Measurements from ENCODE around the gene SCYL2.

Gene SCYL2, protein sequence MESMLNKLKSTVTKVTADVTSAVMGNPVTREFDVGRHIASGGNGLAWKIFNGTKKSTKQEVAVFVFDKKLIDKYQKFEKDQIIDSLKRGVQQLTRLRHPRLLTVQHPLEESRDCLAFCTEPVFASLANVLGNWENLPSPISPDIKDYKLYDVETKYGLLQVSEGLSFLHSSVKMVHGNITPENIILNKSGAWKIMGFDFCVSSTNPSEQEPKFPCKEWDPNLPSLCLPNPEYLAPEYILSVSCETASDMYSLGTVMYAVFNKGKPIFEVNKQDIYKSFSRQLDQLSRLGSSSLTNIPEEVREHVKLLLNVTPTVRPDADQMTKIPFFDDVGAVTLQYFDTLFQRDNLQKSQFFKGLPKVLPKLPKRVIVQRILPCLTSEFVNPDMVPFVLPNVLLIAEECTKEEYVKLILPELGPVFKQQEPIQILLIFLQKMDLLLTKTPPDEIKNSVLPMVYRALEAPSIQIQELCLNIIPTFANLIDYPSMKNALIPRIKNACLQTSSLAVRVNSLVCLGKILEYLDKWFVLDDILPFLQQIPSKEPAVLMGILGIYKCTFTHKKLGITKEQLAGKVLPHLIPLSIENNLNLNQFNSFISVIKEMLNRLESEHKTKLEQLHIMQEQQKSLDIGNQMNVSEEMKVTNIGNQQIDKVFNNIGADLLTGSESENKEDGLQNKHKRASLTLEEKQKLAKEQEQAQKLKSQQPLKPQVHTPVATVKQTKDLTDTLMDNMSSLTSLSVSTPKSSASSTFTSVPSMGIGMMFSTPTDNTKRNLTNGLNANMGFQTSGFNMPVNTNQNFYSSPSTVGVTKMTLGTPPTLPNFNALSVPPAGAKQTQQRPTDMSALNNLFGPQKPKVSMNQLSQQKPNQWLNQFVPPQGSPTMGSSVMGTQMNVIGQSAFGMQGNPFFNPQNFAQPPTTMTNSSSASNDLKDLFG

DNA sequence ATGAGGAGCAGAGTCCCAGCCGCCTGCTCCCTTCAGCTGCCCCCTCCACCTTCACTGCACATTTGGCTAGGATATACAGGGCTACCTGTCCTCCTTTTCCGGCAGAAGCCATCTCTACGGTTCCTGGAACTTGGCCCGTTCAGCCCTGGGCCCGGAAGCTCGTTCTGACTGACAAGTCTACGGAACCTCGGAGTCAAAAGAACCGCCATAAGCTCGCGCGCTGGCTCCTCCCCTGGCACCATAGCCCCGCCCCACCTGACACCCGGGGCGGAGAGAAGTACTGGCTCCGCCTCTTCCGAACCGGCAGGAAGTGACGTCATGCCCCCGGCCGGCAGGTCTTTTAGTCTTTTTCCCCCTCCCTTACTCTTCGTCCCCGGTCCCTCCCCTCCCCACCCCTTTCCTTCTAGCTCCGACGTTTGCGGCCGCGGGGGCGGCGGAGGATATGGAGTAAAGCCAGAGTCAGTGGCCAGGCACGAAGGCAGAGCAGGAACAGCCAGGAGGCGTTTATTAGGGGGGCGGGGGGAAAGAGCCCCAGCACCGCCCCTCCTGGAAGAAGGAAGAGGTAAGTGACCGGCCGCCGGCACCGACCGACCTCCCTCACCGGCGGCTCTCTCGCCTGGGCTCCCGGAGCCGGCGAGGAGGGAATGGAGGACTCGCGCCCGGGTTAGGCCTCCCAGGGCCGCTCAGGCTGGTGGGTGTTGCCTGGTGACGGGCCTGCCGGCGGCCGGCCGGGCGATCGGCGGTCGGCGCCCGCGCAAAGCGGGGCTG is at the start of gene SCYL2, which contains the start of gene DEPDC4:
SCYL2 (plus strand) TSS at position 343 of the 768 bp plus-strand sequence. CDS start 15,794 bp downstream, outside the sequence.
DEPDC4 (minus strand) TSS at position 245 of the 768 bp plus-strand sequence; CDS start at position 242, 3 bp downstream.
- H3K4me1 ChIP-seq (ENCODE audit: control insufficient read depth, low read length) = peaks cover 19% of the 10 kb centered on the region

DNA sequence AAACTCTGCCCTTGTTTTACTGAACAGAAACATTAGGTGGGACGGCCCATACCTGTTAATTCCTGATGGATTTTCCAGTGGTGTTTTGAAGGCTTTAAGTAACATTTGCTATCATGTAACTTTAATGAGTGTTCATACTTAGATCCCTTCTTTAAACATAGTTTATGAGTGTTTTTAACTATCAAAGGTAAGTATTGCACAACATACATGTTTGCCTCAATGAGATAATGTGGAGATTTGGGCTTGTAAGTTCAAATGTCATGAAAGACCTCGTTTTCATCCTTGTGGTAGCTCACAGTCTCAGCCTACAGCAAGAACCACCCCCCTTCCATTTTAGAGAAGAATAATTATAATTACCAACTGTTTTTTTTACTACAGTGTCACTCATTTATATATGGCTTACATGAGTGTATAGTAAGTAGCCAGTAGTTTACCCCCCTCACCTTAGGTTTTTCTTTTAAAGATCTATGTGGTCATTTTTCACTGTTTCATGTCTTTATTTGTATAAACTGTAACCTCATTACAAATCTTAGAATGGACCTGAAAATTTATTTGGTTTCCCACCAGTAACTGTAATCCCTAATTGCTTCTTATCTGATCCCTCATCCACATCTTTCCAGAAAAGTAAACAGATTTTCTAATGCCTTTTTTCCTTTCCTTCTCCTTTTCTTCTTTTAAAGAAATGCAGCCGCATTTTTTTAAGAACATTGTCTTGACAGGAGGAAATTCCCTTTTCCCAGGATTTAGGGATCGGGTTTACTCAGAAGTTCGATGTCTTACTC is 47.5 kb upstream of the SCYL2 start:
- no peak overlapping the region for H3K4me3 ChIP-seq (ENCODE audit: low read length)
- no peaks in the 10 kb centered on the region for H3K9me2 ChIP-seq (replicated peaks; ENCODE audit: control insufficient read depth, low read length)
- no peaks in the 10 kb centered on the region for H3K27me3 ChIP-seq (ENCODE audit: control insufficient read depth, low read length)

More for the DNA sequence above, at the start of gene SCYL2, which contains the start of gene DEPDC4:
- TF ChIP-seq, protein P1, sequence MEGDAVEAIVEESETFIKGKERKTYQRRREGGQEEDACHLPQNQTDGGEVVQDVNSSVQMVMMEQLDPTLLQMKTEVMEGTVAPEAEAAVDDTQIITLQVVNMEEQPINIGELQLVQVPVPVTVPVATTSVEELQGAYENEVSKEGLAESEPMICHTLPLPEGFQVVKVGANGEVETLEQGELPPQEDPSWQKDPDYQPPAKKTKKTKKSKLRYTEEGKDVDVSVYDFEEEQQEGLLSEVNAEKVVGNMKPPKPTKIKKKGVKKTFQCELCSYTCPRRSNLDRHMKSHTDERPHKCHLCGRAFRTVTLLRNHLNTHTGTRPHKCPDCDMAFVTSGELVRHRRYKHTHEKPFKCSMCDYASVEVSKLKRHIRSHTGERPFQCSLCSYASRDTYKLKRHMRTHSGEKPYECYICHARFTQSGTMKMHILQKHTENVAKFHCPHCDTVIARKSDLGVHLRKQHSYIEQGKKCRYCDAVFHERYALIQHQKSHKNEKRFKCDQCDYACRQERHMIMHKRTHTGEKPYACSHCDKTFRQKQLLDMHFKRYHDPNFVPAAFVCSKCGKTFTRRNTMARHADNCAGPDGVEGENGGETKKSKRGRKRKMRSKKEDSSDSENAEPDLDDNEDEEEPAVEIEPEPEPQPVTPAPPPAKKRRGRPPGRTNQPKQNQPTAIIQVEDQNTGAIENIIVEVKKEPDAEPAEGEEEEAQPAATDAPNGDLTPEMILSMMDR (IDR thresholded peaks at IDR 0.05; ENCODE audit: low read depth, low read length, poor library complexity, severe bottlenecking) = no peak
- TF ChIP-seq EZH2phosphoT487 (IDR thresholded peaks at IDR 0.05; ENCODE audit: borderline replicate concordance, low read length) = no peak
- Histone ChIP-seq H3K9me3 (ENCODE audit: control insufficient read depth, insufficient read depth, low read length) (no peaks in the 10 kb centered on the region), H3K27ac (ENCODE audit: low read depth, low read length) (peak within 1 kb of the TSS; percentile 50), H3K4me3 (ENCODE audit: low read length) (peak within 1 kb of the TSS; percentile 82), H3F3A (ENCODE audit: control insufficient read depth, insufficient read depth) (no peaks in the 10 kb centered on the region), H3K36me3 (ENCODE audit: control insufficient read depth, low read length) (no peaks in the 10 kb centered on the region), H3K4me2 (ENCODE audit: low read length) (peak within 1 kb of the TSS; percentile 87), H3K79me2 (ENCODE audit: control insufficient read depth, low read length) (peaks cover 44% of the 10 kb centered on the region), H3K9me2 (replicated peaks; ENCODE audit: control insufficient read depth, low read length) (no peaks in the 10 kb centered on the region), H3K27me3 (ENCODE audit: control insufficient read depth, low read length) (no peaks in the 10 kb centered on the region), H4K20me1 (ENCODE audit: control insufficient read depth, insufficient read depth, low read depth, low read length) (no peaks in the 10 kb centered on the region)

More for the DNA sequence above, 47.5 kb upstream of the SCYL2 start:
- Histone ChIP-seq H3K27ac (ENCODE audit: low read depth, low read length) (no peak overlapping the region), H4K20me1 (ENCODE audit: control insufficient read depth, insufficient read depth, low read depth, low read length) (no peaks in the 10 kb centered on the region), H3K79me2 (ENCODE audit: control insufficient read depth, low read length) (no peaks in the 10 kb centered on the region), H3K9me3 (ENCODE audit: control insufficient read depth, insufficient read depth, low read length) (no peaks in the 10 kb centered on the region), H3F3A (ENCODE audit: control insufficient read depth, insufficient read depth) (no peaks in the 10 kb centered on the region), H3K4me2 (ENCODE audit: low read length) (no peak overlapping the region), H3K4me1 (ENCODE audit: control insufficient read depth, low read length) (no peaks in the 10 kb centered on the region), H3K36me3 (ENCODE audit: control insufficient read depth, low read length) (peaks cover 45% of the 10 kb centered on the region)
- TF ChIP-seq, protein P1 (IDR thresholded peaks at IDR 0.05; ENCODE audit: low read depth, low read length, poor library complexity, severe bottlenecking) = no peak
- TF ChIP-seq EZH2phosphoT487 (IDR thresholded peaks at IDR 0.05; ENCODE audit: borderline replicate concordance, low read length) = no peak

All from DOHH2 (cell line).